ENCODE results near the gene CAMTA1. TPM values are rescaled to one million over a fixed set of nuclear protein-coding genes. Genes with fewer than 3 reads are reported as not detected.

The CAMTA1 gene
- total and polyA plus RNA-seq, 8 donors, result 42.8 to 213 (median 118) TPM

DNA sequence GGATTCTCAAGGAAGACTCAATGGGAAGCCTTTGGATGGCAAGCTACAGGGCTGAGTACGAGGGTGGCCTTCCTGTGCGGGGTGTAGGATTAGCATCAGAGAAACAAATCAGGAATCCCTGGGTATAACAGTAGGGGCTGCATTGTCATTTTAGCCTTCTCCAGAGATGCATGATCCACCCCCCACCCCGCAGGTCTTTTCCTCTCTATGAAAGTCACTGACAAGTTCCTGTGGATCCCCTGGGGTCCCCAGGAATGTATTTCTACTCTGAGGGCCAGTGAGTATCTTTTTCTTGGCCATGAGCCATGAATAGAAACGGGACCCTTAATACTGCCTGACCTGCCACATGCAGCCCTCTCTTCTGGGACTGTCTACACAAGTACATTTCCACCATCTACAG, 512.9 kb downstream of the CAMTA1 start:
- Histone ChIP-seq H3K9me3 (peaks cover 0 to 7% (median 0%) of the 10 kb centered on the region in 4 donors), H3K4me1 (peaks cover 8 to 44% (median 19%) of the 10 kb centered on the region in 4 donors), H3K4me3 (no peak overlapping the region), H3K27ac (peak overlapping the region in 3 of 5 donors; percentile 66 to 80 (median 78)), H3K27me3 (peaks cover 0 to 3% (median 0%) of the 10 kb centered on the region in 3 donors), H3K36me3 (no peaks in the 10 kb centered on the region)
- 59 to 73% (median 61%) methylated on average over 4 of the region's 4 CpGs for WGBS, 5 donors
- no peak for DNase-seq
- TF ChIP-seq, protein P1, sequence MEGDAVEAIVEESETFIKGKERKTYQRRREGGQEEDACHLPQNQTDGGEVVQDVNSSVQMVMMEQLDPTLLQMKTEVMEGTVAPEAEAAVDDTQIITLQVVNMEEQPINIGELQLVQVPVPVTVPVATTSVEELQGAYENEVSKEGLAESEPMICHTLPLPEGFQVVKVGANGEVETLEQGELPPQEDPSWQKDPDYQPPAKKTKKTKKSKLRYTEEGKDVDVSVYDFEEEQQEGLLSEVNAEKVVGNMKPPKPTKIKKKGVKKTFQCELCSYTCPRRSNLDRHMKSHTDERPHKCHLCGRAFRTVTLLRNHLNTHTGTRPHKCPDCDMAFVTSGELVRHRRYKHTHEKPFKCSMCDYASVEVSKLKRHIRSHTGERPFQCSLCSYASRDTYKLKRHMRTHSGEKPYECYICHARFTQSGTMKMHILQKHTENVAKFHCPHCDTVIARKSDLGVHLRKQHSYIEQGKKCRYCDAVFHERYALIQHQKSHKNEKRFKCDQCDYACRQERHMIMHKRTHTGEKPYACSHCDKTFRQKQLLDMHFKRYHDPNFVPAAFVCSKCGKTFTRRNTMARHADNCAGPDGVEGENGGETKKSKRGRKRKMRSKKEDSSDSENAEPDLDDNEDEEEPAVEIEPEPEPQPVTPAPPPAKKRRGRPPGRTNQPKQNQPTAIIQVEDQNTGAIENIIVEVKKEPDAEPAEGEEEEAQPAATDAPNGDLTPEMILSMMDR (IDR thresholded peaks at IDR 0.05), result no peak
- TF ChIP-seq POLR2AphosphoS5 (IDR thresholded peaks at IDR 0.05) (no peak), EP300 (IDR thresholded peaks at IDR 0.05) (no peak), POLR2A (IDR thresholded peaks at IDR 0.05) (no peak)
- intact Hi-C loops (cut with DNase I; ENCODE audit: low total_unique reads), result no loop called here

GRCh38 chr1:7298749-7299151, 513.5 kb downstream of the CAMTA1 start:
- Histone ChIP-seq H3K4me3 (no peak overlapping the region), H3K36me3 (no peaks in the 10 kb centered on the region), H3K9me3 (peaks cover 0 to 7% (median 0%) of the 10 kb centered on the region in 4 donors), H3K27me3 (peaks cover 0 to under 1% (median 0%) of the 10 kb centered on the region in 3 donors), H3K4me1 (peaks cover 8 to 38% (median 19%) of the 10 kb centered on the region in 4 donors), H3K27ac (peak overlapping the region; percentile 29 to 80 (median 77))
- 35 to 59% (median 51%) methylated on average over 4 of the region's 4 CpGs for WGBS, 5 donors
- TF ChIP-seq, protein P1 (IDR thresholded peaks at IDR 0.05), result no peak
- TF ChIP-seq EP300 (IDR thresholded peaks at IDR 0.05) (no peak), POLR2A (IDR thresholded peaks at IDR 0.05) (no peak), POLR2AphosphoS5 (IDR thresholded peaks at IDR 0.05) (no peak)
- no peak for DNase-seq
- intact Hi-C loops (cut with DNase I; ENCODE audit: low total_unique reads), result no loop called here

DNA sequence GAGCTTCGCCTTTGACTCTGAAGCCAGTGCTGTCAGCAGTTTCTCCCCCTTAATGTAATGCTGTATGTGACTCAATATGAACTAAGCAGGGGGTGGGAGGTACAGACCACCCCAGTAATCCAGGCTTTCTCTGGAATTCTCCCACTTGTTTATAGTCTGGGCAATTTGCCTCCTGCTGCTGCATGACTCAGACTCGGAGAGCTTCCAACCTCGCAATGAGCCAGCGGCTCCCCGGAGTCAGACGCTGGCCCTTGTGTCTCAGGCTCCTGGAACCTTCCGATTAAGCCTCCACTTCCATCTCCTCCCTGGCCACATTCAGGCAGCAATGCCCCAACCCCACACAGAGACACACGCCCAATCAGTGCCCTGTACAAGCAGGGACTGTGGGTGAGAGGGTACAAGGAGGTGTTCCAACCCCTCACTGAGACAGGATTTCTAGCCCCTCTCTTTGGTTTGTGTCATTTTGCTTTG, 514.1 kb downstream of the CAMTA1 start:
- peak; percentile 68 to 91 for DNase-seq
- peak overlapping the region; percentile 66 to 83 (median 78) for H3K27ac ChIP-seq
- H3K4me1 ChIP-seq, result peaks cover 8 to 32% (median 19%) of the 10 kb centered on the region in 4 donors
- no peaks in the 10 kb centered on the region for H3K36me3 ChIP-seq
- H3K9me3 ChIP-seq, result peaks cover 0 to 7% (median 0%) of the 10 kb centered on the region in 4 donors
- H3K4me3 ChIP-seq, result no peak overlapping the region
- intact Hi-C loops (cut with DNase I; ENCODE audit: low total_unique reads), result no loop called here
- 24 to 26% (median 25%) methylated on average over 8 of the region's 8 CpGs for WGBS, 5 donors
- TF ChIP-seq POLR2A (IDR thresholded peaks at IDR 0.05) (no peak), POLR2AphosphoS5 (IDR thresholded peaks at IDR 0.05) (peak in 1 of 3 donors; percentile 76), EP300 (IDR thresholded peaks at IDR 0.05) (no peak)
- TF ChIP-seq, protein P1 (IDR thresholded peaks at IDR 0.05), result no peak
- no peaks in the 10 kb centered on the region for H3K27me3 ChIP-seq

- intact Hi-C loops (cut with DNase I; ENCODE audit: low total_unique reads), result no loop called here
- DNase-seq, result peak in 1 of 2 donors; percentile 28
Measured at GRCh38 chr1:7299994-7300393, 514.7 kb downstream of the CAMTA1 start.

More at GRCh38 chr1:7299994-7300393, 514.7 kb downstream of the CAMTA1 start:
- H3K4me1 ChIP-seq, result peaks cover 8 to 32% (median 19%) of the 10 kb centered on the region in 4 donors
- WGBS, 5 donors, result 55 to 80% (median 74%) methylated on average over 2 of the region's 2 CpGs
- H3K9me3 ChIP-seq, result peaks cover 0 to 7% (median 0%) of the 10 kb centered on the region in 4 donors
- H3K36me3 ChIP-seq, result no peaks in the 10 kb centered on the region
- H3K4me3 ChIP-seq, result no peak overlapping the region
- H3K27me3 ChIP-seq, result no peaks in the 10 kb centered on the region
- TF ChIP-seq POLR2AphosphoS5 (IDR thresholded peaks at IDR 0.05) (peak in 1 of 3 donors; percentile 3), POLR2A (IDR thresholded peaks at IDR 0.05) (no peak)
- H3K27ac ChIP-seq, result peak overlapping the region in 4 of 5 donors; percentile 66 to 80 (median 78)

All from stomach (tissue), 9 donors.